ENCODE data around the gene SHISAL2A. TPM values are rescaled to one million over a fixed set of nuclear protein-coding genes. Genes with fewer than 3 reads are reported as not detected.
A peak's percentile ranks its signal among the peaks of the same experiment; 100 is the strongest.

The SHISAL2A gene
- total RNA-seq, 1 experiment from 2014 or later, result 0.90 TPM

- H4K5ac ChIP-seq (ENCODE audit: insufficient read length, low read depth, low read length), result no peak overlapping the region
- H3K23ac ChIP-seq (ENCODE audit: insufficient read length, low read depth, low read length), result no peak overlapping the region
- no peak overlapping the region for H4K8ac ChIP-seq (replicated peaks; ENCODE audit: insufficient read length, low read depth, low read length)
- H2AK5ac ChIP-seq (ENCODE audit: insufficient read length, low read length), result no peak overlapping the region
- H3K18ac ChIP-seq (ENCODE audit: insufficient read length, low read depth, low read length), result peak overlapping the region; percentile 1
- no peak overlapping the region for H4K91ac ChIP-seq (ENCODE audit: insufficient read length, low read depth, low read length)
- H3K9me3 ChIP-seq (ENCODE audit: control insufficient read depth, low read depth, low read length), result no peaks in the 10 kb centered on the region
- H3K14ac ChIP-seq (ENCODE audit: insufficient read depth, low read length), result no peak overlapping the region
- no CpG with 5 or more reads among the region's 3 CpGs for WGBS (ENCODE audit: extremely low coverage, insufficient read length, low lambda C conversion rate)
- peaks cover 3% of the 10 kb centered on the region; the same call in 1 of the 2 replicates for H3K4me1 ChIP-seq (ENCODE audit: insufficient read depth, low read length)
- Mint-ChIP-seq H3K9me3 (no peaks in the 10 kb centered on the region), H3K4me3 (no peak overlapping the region), H3K27me3 (ENCODE audit: low read depth) (no peaks in the 10 kb centered on the region), H3K4me1 (peaks cover 31 to 46% of the 10 kb centered on the region in 2 experiments), H3K27ac (peak overlapping the region; percentile 26 to 98 (median 92); a peak in 5 of 7 replicates), H3K36me3 (ENCODE audit: insufficient read depth in 1 of 3, low read depth in 3 of 3) (no peaks in the 10 kb centered on the region)
- H3K27me3 ChIP-seq (ENCODE audit: insufficient read depth, low read length), result no peaks in the 10 kb centered on the region; the same call in 1 of the 2 replicates
- no peak overlapping the region for H3K4me2 ChIP-seq (ENCODE audit: insufficient read depth, insufficient read length, low read length)
- H3K27ac ChIP-seq (ENCODE audit: insufficient read length, low read depth, low read length), result no peak overlapping the region
- H2BK20ac ChIP-seq (ENCODE audit: low read depth, low read length, poor library complexity, severe bottlenecking), result no peak overlapping the region
- peak overlapping the region; percentile 37 for H2BK12ac ChIP-seq (ENCODE audit: insufficient read length, low read depth, low read length)
- H2AFZ ChIP-seq (ENCODE audit: low read length), result no peak overlapping the region
- no peaks in the 10 kb centered on the region for H4K20me1 ChIP-seq (ENCODE audit: control insufficient read depth, insufficient read depth, insufficient read length)
- no peaks in the 10 kb centered on the region for H3K79me1 ChIP-seq (ENCODE audit: insufficient read depth, low read depth, low read length, poor library complexity, severe bottlenecking)
- no peak overlapping the region for H3K4ac ChIP-seq (ENCODE audit: low read depth, low read length)
- no peak for DNase-seq
- H2BK120ac ChIP-seq (ENCODE audit: low read depth, low read length, poor library complexity, severe bottlenecking), result no peak overlapping the region
- no peak overlapping the region for H3K56ac ChIP-seq (ENCODE audit: insufficient read length, low read depth, low read length)
- peaks cover 3% of the 10 kb centered on the region for H3K23me2 ChIP-seq (ENCODE audit: insufficient read length, low read depth, low read length, poor library complexity, severe bottlenecking)
- H3K9ac ChIP-seq (ENCODE audit: extremely low read depth, insufficient read length, low read length), result no peak overlapping the region
- H2BK15ac ChIP-seq (ENCODE audit: low read depth, low read length), result no peak overlapping the region
- TF ChIP-seq CTCF (conservative IDR thresholded peaks at IDR 0.05), result no peak
- no peak overlapping the region for H2BK5ac ChIP-seq (ENCODE audit: insufficient read length, low read length)
- no peak overlapping the region for H3T11ph ChIP-seq (ENCODE audit: low read length)
- no peaks in the 10 kb centered on the region for H3K79me2 ChIP-seq (ENCODE audit: insufficient read depth, low read length)
Observed at GRCh38 chr1:52659356-52659755, 26.4 kb downstream of the SHISAL2A start.

Data from H9 (cell line).